ENCODE results near the gene CCDC150.
"Not testable (repeated sequence)": the region's sequence is repeated elsewhere in the genome, so short reads cannot be mapped to it uniquely, and the experiment has no call there.

Gene CCDC150

DNA sequence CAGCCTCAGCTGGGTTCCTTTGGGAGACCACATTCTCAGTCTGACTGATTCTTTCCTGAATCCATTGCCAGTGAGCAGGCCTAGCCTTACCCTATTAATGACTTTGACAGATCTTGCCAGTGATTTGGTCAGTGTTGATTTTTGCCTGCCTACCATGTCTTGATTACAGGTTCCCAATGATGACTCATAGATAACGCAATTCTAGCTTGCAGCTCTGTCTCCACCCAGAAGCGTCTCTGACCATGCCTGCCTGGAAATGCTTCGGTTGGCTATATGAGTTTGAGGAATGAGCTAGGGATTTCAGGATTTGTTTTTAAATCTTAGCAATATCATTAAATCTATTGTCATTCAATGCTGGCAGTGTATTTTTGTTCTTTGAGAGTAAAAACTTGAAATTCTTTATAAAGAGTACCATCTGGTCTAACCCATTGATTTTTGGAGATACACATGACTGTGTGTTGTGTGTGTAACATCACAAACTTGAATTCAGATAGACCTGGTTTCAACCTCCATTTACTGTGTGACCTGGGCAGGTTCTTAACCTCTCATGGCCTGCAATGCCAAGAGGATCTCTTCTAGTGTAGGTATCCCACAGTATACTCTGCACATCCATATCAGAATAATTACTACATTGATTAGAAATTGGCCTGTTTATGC lies 57.0 kb downstream of the CCDC150 start:
- TF ChIP-seq, protein P1, sequence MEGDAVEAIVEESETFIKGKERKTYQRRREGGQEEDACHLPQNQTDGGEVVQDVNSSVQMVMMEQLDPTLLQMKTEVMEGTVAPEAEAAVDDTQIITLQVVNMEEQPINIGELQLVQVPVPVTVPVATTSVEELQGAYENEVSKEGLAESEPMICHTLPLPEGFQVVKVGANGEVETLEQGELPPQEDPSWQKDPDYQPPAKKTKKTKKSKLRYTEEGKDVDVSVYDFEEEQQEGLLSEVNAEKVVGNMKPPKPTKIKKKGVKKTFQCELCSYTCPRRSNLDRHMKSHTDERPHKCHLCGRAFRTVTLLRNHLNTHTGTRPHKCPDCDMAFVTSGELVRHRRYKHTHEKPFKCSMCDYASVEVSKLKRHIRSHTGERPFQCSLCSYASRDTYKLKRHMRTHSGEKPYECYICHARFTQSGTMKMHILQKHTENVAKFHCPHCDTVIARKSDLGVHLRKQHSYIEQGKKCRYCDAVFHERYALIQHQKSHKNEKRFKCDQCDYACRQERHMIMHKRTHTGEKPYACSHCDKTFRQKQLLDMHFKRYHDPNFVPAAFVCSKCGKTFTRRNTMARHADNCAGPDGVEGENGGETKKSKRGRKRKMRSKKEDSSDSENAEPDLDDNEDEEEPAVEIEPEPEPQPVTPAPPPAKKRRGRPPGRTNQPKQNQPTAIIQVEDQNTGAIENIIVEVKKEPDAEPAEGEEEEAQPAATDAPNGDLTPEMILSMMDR (IDR thresholded peaks at IDR 0.05; ENCODE audit: control insufficient read depth, insufficient read depth, low read depth, low read length, missing control alignments), result no peak
- H3K4me3 ChIP-seq (ENCODE audit: control insufficient read depth, low read depth, low read length), result no peak overlapping the region
- peak; percentile 79 for DNase-seq (ENCODE audit: low read depth)

DNA sequence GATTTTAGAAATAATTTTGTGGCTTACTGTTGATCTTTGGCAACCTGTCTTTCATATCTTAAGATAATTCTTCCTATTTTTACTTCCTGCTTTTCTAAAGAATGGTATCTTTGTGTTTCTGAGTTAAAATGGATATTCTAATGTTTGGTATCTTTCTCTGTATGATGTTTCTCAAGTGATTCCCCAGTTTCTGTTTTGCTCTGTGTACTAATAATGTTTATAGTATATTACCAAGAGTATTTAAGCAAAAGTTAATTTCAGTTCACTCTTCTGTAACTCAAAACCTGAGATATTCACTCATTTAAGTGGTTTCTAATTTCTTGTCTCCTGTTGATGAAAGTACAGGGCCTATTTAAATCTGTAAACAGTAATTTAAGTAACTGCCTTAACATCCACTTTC lies 58.3 kb downstream of the CCDC150 start:
- DNase-seq (ENCODE audit: low read depth), result no peak
- TF ChIP-seq, protein P1 (IDR thresholded peaks at IDR 0.05; ENCODE audit: control insufficient read depth, insufficient read depth, low read depth, low read length, missing control alignments), result no peak
- H3K4me3 ChIP-seq (ENCODE audit: control insufficient read depth, low read depth, low read length), result no peak overlapping the region

DNA sequence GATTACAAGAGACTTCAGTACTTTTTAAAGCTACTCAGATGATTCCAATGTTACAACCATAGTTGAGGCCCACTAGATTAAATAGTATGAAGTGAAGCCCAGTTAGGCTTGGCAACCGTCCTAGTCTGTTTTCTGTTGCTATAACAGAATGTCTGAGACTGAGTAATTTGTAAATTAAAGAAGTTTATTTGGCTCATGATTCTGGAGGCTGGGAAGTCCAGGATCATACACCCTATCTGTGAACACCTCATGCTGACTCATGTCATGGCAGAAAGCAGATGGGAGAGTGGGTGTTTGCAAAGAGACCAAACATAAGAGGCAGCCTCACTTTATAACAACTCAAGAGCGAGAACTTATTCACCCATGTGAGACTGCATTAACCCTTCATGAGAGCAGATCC lies 63.1 kb downstream of the CCDC150 start:
- TF ChIP-seq, protein P1 (IDR thresholded peaks at IDR 0.05; ENCODE audit: control insufficient read depth, insufficient read depth, low read depth, low read length, missing control alignments), result no peak

DNA sequence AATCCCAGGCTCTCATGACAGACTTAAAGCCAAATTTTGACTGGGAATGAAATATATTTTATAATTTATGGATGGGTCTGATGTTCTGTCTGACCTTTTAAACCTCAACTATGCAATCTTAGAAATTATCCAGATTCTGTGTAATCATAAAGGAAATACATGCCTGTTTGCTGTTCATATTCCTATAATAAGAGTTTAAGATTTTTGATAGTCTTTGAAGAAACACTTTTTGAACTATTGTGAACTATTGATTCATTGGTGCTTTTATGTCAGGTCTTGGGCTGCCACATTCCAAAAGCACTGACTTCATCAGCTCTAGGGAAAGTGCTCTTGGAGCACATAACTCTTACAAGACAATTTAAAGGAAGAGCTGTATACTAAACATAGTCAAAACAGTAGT lies 64.2 kb downstream of the CCDC150 start:
- DNase-seq (ENCODE audit: low read depth), result no peak
- H3K4me3 ChIP-seq (ENCODE audit: control insufficient read depth, low read depth, low read length), result no peak overlapping the region
- TF ChIP-seq, protein P1 (IDR thresholded peaks at IDR 0.05; ENCODE audit: control insufficient read depth, insufficient read depth, low read depth, low read length, missing control alignments), result no peak

More for the DNA sequence above, 63.1 kb downstream of the CCDC150 start:
- H3K4me3 ChIP-seq (ENCODE audit: control insufficient read depth, low read depth, low read length), result no peak overlapping the region
- no peak for DNase-seq (ENCODE audit: low read depth)

DNA sequence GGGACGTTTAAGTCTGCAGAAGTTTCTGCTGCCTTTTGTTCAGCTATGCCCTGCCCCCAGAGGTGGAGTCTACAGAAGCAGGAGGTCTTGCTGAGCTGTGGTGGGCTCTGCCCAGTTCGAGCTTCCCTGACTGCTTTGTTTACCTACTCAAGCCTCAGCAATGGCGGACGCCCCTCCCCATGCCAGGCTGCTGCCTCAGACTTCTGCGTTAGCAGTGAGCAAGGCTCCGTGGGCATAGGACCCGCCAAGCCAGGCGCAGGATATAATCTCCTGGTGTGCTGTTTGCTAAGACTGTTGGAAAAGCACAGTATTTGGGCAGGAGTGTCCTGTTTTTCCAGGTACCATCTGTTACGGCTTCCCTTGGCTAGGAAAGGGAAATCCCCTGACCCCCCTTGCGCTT lies 70.5 kb downstream of the CCDC150 start:
- not testable (repeated sequence) for H3K4me3 ChIP-seq (ENCODE audit: control insufficient read depth, low read depth, low read length); DNase-seq (ENCODE audit: low read depth)

DNA sequence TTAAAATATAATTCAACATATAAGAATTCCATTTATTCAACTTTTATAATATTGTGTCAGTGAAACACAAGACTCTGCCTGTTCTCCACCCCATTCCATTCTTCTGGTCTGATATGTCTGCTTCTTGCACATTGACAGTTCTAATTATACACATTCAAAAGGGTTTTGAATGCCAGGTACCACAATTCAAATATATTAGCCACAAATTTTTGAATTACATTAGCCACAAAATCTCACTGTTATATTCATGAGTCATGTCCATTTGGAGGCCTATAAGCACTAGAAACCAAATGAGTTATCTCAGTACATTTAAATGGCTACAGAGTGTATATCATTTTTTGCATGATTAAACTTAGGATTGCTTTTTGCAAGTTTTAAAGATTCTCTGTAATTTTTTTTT lies 72.1 kb downstream of the CCDC150 start:
- TF ChIP-seq, protein P1 (IDR thresholded peaks at IDR 0.05; ENCODE audit: control insufficient read depth, insufficient read depth, low read depth, low read length, missing control alignments), result no peak
- no peak for DNase-seq (ENCODE audit: low read depth)
- H3K4me3 ChIP-seq (ENCODE audit: control insufficient read depth, low read depth, low read length), result no peak overlapping the region

DNA sequence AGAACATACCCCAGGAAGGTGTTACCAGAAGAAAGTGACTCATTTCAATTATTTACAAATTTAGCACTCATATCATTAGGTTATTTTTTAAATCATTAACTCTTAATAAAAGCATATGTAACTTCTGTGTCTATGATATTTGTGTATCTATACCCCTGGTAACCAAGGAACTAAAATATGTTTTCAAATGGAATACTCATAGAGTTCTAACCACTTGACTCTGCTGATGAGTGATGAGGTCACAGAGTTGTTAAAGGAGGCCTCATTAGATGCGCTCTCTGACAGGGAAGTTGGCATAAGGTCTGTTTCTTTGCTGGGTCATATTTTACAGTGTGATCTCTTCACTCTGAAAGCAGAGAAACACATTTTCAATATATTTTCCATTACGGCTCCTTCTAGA lies 73.4 kb downstream of the CCDC150 start:
- H3K4me3 ChIP-seq (ENCODE audit: control insufficient read depth, low read depth, low read length), result no peak overlapping the region
- TF ChIP-seq, protein P1 (IDR thresholded peaks at IDR 0.05; ENCODE audit: control insufficient read depth, insufficient read depth, low read depth, low read length, missing control alignments), result no peak
- DNase-seq (ENCODE audit: low read depth), result no peak
